ENCODE measurements around the gene MAGT1.

GRCh38 chrX:77901506-77901905 is 6.3 kb upstream of the MAGT1 start:
- TF ChIP-seq CTCF (IDR thresholded peaks at IDR 0.05) (no peak), EZH2phosphoT487 (IDR thresholded peaks at IDR 0.05) (no peak), EZH2 (IDR thresholded peaks at IDR 0.05) (no peak)
